HG03342 (cell line): ENCODE measurements around the gene CTIF.

Experiments
- ATAC-seq: cut with Tn5 transposase; IDR thresholded peaks from one replicate; pipeline ENCODE4 v1.9.1; 2021; ENCODE audit warnings: mild to moderate bottlenecking, moderate library complexity; ENCODE audit not compliant: unreplicated experiment

CTIF gene

GRCh38 chr18:48904091-48904490, 365.3 kb downstream of the CTIF start:
- ATAC-seq, result no peak

DNA sequence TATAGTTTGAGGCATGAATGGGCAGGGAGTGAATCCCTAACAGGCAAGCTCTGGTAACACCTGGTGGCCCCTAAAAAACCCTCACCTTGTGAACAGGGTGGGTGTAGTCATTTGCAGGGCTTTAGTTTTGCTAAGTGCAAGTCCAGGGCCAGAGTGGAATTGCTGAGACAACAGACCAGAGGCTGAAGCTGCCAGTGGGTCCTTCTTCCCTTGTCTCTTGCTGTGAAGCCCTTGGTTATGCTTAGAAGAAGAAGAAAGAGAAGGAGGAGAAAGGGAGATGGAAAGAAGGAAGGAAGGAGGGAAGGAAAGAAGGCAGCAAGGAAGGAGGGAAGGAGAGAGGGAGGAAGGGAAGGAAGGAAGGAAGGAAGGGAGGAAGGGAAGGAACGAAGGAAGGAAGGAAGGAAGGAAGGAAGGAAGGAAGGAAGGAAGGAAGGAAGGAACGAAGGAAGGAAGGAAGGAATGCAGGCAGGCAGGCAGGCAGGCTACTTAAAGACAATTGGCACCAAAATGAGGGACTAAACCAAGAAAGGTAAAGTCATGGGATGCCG, 366.1 kb downstream of the CTIF start:
- no peak for ATAC-seq

DNA sequence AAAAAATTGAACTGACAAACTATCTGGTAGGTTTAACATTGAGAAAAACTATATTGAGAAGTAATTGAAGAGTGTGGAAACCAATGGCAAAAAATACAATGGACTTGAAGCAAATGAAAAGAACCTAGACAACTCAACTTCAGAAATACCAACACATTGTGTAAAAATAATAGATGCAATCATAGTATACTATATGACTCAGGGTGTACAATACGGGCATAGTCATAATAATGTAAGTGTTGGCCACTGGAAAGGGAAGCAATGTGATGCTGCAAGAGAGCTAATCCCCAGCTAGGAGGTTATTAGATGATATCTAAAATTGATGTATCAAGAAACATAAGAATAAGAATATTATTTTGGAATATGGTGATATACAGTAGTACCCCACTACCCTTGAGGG, 366.7 kb downstream of the CTIF start:
- no peak for ATAC-seq

DNA sequence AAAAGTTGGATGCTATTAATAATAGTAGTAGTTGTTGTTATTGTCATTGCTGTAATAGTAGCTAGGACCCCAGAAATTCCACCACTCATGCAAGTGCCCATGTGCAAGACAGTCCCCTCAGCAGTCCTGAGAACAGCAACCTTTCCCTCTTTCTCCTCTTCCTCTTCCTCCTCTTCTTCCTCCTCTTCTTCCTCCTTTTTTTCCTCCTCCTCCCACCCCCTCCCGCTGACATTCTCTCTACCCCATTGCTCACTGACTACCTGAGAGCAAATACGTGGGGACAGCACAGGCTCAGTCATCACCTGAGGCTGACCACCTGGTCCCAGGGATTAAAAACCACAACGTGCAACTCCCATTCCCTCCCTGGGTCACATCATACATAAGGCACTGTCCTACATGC, 370.1 kb downstream of the CTIF start:
- no peak for ATAC-seq

GRCh38 chr18:48909721-48910120, 370.9 kb downstream of the CTIF start:
- ATAC-seq, result no peak

GRCh38 chr18:48910972-48911545, 372.2 kb downstream of the CTIF start:
- no peak for ATAC-seq
